Measurements from ENCODE around the gene MRPL28.
"Not testable (repeated sequence)": the region's sequence is repeated elsewhere in the genome, so short reads cannot be mapped to it uniquely, and the experiment has no call there.

Gene MRPL28

GRCh38 chr16:370443-370842, at the start of gene MRPL28:
MRPL28 (minus strand) TSS chr16:370538; CDS start chr16:370218, 320 bp downstream.
- peak; percentile 80 for DNase-seq

- DNase-seq, result not testable (repeated sequence)
Measured at GRCh38 chr16:415170-415498, 44.8 kb upstream of the MRPL28 start.

GRCh38 chr16:414395-415169, 44.2 kb upstream of the MRPL28 start:
- no peak for DNase-seq

- DNase-seq, result no peak
Measured at GRCh38 chr16:411576-412265, 41.4 kb upstream of the MRPL28 start.

- no peak for DNase-seq
Measured at GRCh38 chr16:410516-411178, 40.3 kb upstream of the MRPL28 start.

- DNase-seq, result no peak
Measured at GRCh38 chr16:407253-407652, 36.9 kb upstream of the MRPL28 start.

- DNase-seq, result no peak
Measured at GRCh38 chr16:405548-406506, 35.5 kb upstream of the MRPL28 start.

GRCh38 chr16:404971-405486, 34.7 kb upstream of the MRPL28 start:
- DNase-seq, result no peak

- DNase-seq, result peak; percentile 87
Measured at GRCh38 chr16:401468-402348, 31.4 kb upstream of the MRPL28 start, which contains the start of gene DECR2. DECR2 (plus strand) TSS chr16:401885; CDS start chr16:401964, 79 bp downstream.

- DNase-seq, result no peak
Measured at GRCh38 chr16:400061-400591, 29.8 kb upstream of the MRPL28 start.

- no peak for DNase-seq
Measured at GRCh38 chr16:399340-400019, 29.1 kb upstream of the MRPL28 start.

- no peak for DNase-seq
Measured at GRCh38 chr16:398561-399339, 28.4 kb upstream of the MRPL28 start.

GRCh38 chr16:397736-398332, 27.5 kb upstream of the MRPL28 start:
- DNase-seq, result peak; percentile 36

- DNase-seq, result no peak
Measured at GRCh38 chr16:397135-397661, 26.9 kb upstream of the MRPL28 start, which contains the start of gene NME4. NME4 (plus strand) TSS chr16:397199; CDS start chr16:397223, 24 bp downstream.

- no peak for DNase-seq
Measured at GRCh38 chr16:396605-397004, 26.3 kb upstream of the MRPL28 start.

- no peak for DNase-seq
Measured at GRCh38 chr16:396199-396598, 25.9 kb upstream of the MRPL28 start.

GRCh38 chr16:392450-393030, 22.2 kb upstream of the MRPL28 start:
- DNase-seq, result no peak

- DNase-seq, result peak; percentile 15
Measured at GRCh38 chr16:391885-392335, 21.6 kb upstream of the MRPL28 start.

Data from GOT3 (cell line).